Smooth muscle cell (in vitro differentiated cells): ENCODE measurements around the gene MTOR. TPM values are rescaled to one million over a fixed set of nuclear protein-coding genes. Genes with fewer than 3 reads are reported as not detected.

Experiments
- DNase-seq: peaks from one replicate; lab custom pipeline; 2025; ENCODE audit not compliant: unreplicated experiment; lab: John Stamatoyannopoulos, UW
- H2AFZ ChIP-seq: fragments of 200-600 bp; sonication (generic); 2 replicates; pipeline ENCODE4 v1.6.0; 2016; ENCODE audit warnings: antibody characterized with exemption, low read depth, mild to moderate bottlenecking
- H3F3A ChIP-seq: fragments of 200-600 bp; sonication (generic); 2 replicates; pipeline ENCODE4 v1.6.0; 2017; ENCODE audit warnings: antibody characterized with exemption, low read depth
- H3K27ac ChIP-seq: fragments of 200-600 bp; sonication (generic); 2 replicates; pipeline ENCODE4 v1.5.1; 2016; ENCODE audit warnings: low read depth, mild to moderate bottlenecking
- H3K27me3 ChIP-seq: fragments of 200-600 bp; sonication (generic); 2 replicates; pipeline ENCODE4 v1.6.1; 2016; ENCODE audit warnings: low read depth, mild to moderate bottlenecking
- H3K36me3 ChIP-seq: fragments of 200-600 bp; sonication (generic); 2 replicates; pipeline ENCODE4 v1.5.1; 2016; ENCODE audit warnings: low read depth
- H3K4me1 ChIP-seq: fragments of 200-600 bp; sonication (generic); 2 replicates; pipeline ENCODE4 v1.5.1; 2016; ENCODE audit warnings: low read depth
- H3K4me2 ChIP-seq: fragments of 200-600 bp; sonication (generic); 2 replicates; pipeline ENCODE4 v1.6.0; 2016; ENCODE audit warnings: mild to moderate bottlenecking
- H3K4me3 ChIP-seq: fragments of 200-600 bp; sonication (generic); 2 replicates; pipeline ENCODE4 v1.5.1; 2016; ENCODE audit warnings: mild to moderate bottlenecking
- H3K79me2 ChIP-seq: fragments of 200-600 bp; sonication (generic); 2 replicates; pipeline ENCODE4 v1.6.0; 2016; ENCODE audit warnings: low read depth, mild to moderate bottlenecking
- H3K9ac ChIP-seq: fragments of 200-600 bp; sonication (generic); 2 replicates; pipeline ENCODE4 v1.6.0; 2016; ENCODE audit warnings: low read depth
- H3K9me3 ChIP-seq: fragments of 200-600 bp; sonication (generic); replicated peaks from 2 replicates; pipeline ENCODE4 v1.5.1; 2016; ENCODE audit warnings: low read depth
- H4K20me1 ChIP-seq: fragments of 200-600 bp; sonication (generic); 2 replicates; pipeline ENCODE4 v1.6.0; 2016; ENCODE audit warnings: low read depth
- CTCF ChIP-seq: fragments of 200-600 bp; sonication (generic); IDR thresholded peaks from 2 replicates; pipeline ENCODE4 v1.5.1; 2017; ENCODE audit warnings: borderline replicate concordance, mild to moderate bottlenecking, antibody characterized with exemption; ENCODE audit not compliant: insufficient read depth, poor library complexity, severe bottlenecking
- WGBS: methylation state at CpG from one replicate; pipeline ENCODE4 v1.1.7; 2016; ENCODE audit warnings: low lambda C conversion rate; 5-methylcytosine and 5-hydroxymethylcytosine counted together
- polyA plus RNA-seq: library from polyadenylated mRNA; unstranded; fragments of >200 nt; fragmentation: Nextera tagmentation; extraction: Ambion mirVana; gene quantifications from 2 replicates; pipeline ENCODE4 v1.2.1, GENCODE V29; 2016
- total RNA-seq: library from RNA; depleted of rRNA; stranded (reverse); fragments of >200 nt; gene quantifications from 2 replicates; pipeline ENCODE4 v1.2.3, GENCODE V29; 2014

The MTOR gene
- total and polyA plus RNA-seq, 2 experiments from 2014 or later, result 11.2 to 26.8 TPM

- H3K4me3 ChIP-seq, result no peak overlapping the region
- no peak overlapping the region for H2AFZ ChIP-seq
- H3K9ac ChIP-seq, result no peak overlapping the region
- no peak overlapping the region for H3K4me2 ChIP-seq
- H4K20me1 ChIP-seq, result no peaks in the 10 kb centered on the region
- no peak overlapping the region for H3K27ac ChIP-seq
- H3K36me3 ChIP-seq, result peaks cover 6% of the 10 kb centered on the region
- DNase-seq, result no peak
- WGBS, result 85% methylated on average over 5 of the region's 5 CpGs
- no peaks in the 10 kb centered on the region for H3K4me1 ChIP-seq
- TF ChIP-seq CTCF, result no peak
- H3F3A ChIP-seq, result no peaks in the 10 kb centered on the region
- no peaks in the 10 kb centered on the region for H3K79me2 ChIP-seq
- no peaks in the 10 kb centered on the region for H3K9me3 ChIP-seq
- no peaks in the 10 kb centered on the region for H3K27me3 ChIP-seq
These were observed 128.0 kb downstream of the MTOR start for GRCh38 chr1:11134251-11134897.

DNA sequence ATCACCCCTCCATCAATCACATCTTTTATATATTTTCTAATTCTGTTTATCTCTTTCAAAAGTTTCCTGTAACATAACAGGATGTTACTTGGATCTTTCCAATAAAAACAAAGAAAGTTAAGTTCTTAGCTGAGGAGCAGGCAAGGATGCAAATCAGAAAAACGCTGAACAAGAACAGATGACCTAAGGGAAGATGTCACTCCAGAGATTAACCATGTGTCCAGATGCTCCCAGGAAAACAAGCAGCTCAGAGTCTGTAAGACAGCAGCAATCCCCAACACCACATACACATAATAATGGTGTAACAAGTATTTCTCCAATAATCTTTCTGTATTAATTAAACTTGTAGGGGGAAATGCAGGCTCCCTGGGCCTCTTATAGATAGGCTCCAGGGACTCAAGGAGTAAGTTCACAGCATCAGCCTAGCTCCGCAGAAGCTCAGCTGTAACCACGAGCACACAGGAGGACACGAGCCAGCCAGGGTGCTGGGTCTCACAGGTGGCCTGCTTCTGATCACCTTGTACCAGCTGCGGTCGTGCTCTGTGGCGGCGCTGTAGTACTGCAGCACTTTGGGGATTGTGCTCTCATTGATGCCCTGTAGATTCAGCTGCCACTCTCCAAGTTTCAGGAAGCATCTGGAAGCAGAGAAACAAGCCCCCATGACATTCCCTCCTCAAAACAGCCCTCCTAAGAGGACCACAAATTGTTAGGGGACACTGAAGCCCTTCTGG, 129.6 kb downstream of the MTOR start:
- no peak for DNase-seq
- no peak overlapping the region for H2AFZ ChIP-seq
- 95% methylated on average over 8 of the region's 8 CpGs for WGBS
- no peak overlapping the region for H3K27ac ChIP-seq
- no peak for TF ChIP-seq CTCF
- H4K20me1 ChIP-seq, result no peaks in the 10 kb centered on the region
- no peaks in the 10 kb centered on the region for H3F3A ChIP-seq
- H3K4me1 ChIP-seq, result no peaks in the 10 kb centered on the region
- no peaks in the 10 kb centered on the region for H3K79me2 ChIP-seq
- no peaks in the 10 kb centered on the region for H3K27me3 ChIP-seq
- H3K4me3 ChIP-seq, result no peak overlapping the region
- H3K9me3 ChIP-seq, result no peaks in the 10 kb centered on the region
- no peak overlapping the region for H3K4me2 ChIP-seq
- no peak overlapping the region for H3K9ac ChIP-seq
- H3K36me3 ChIP-seq, result peaks cover 11% of the 10 kb centered on the region

DNA sequence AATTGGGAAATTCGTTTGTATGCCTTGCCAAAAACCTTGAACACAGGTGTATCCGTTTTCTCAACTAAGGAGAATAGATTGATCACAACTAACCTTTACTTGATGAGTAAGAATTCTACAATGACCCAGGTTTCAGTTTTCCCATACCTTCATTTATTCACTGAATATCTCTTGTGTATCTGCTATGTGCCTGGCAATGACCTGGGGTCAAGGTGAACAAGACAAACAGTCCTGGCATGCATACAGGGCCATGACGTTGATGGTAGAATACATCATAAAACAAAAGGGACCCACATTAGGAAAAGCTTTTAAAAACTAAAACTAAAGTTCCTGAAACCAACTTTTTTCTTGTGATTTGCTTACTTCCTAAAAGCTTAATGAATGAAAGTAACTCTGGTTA, 130.5 kb downstream of the MTOR start:
- no peaks in the 10 kb centered on the region for H3K4me1 ChIP-seq
- peaks cover 20% of the 10 kb centered on the region for H3K36me3 ChIP-seq
- no peak overlapping the region for H3K4me2 ChIP-seq
- H2AFZ ChIP-seq, result no peak overlapping the region
- H3K9ac ChIP-seq, result no peak overlapping the region
- H3K4me3 ChIP-seq, result no peak overlapping the region
- H4K20me1 ChIP-seq, result no peaks in the 10 kb centered on the region
- H3K27me3 ChIP-seq, result no peaks in the 10 kb centered on the region
- 87% methylated on average over 3 of the region's 3 CpGs for WGBS
- H3K9me3 ChIP-seq, result no peaks in the 10 kb centered on the region
- H3K79me2 ChIP-seq, result no peaks in the 10 kb centered on the region
- H3K27ac ChIP-seq, result no peak overlapping the region
- H3F3A ChIP-seq, result no peaks in the 10 kb centered on the region
- no peak for DNase-seq
- no peak for TF ChIP-seq CTCF

- peaks cover 25% of the 10 kb centered on the region for H3K36me3 ChIP-seq
- no peaks in the 10 kb centered on the region for H3K4me1 ChIP-seq
- TF ChIP-seq CTCF, result no peak
- H3K79me2 ChIP-seq, result no peaks in the 10 kb centered on the region
- DNase-seq, result no peak
- no peak overlapping the region for H2AFZ ChIP-seq
- no peak overlapping the region for H3K27ac ChIP-seq
- no peaks in the 10 kb centered on the region for H3F3A ChIP-seq
- no peaks in the 10 kb centered on the region for H3K27me3 ChIP-seq
- no peaks in the 10 kb centered on the region for H4K20me1 ChIP-seq
- no peak overlapping the region for H3K4me2 ChIP-seq
- no peak overlapping the region for H3K4me3 ChIP-seq
- H3K9me3 ChIP-seq, result no peaks in the 10 kb centered on the region
- 95% methylated on average over 17 of the region's 17 CpGs for WGBS
- no peak overlapping the region for H3K9ac ChIP-seq
These were observed 131.9 kb downstream of the MTOR start for GRCh38 chr1:11130406-11130805.
